Activated T-cell treated with anti-CD3 and anti-CD28 coated beads, Interleukin-2, amount 50 U/mL, for 1 hour (primary cell): ENCODE data around the gene MYO6.
"Not testable (repeated sequence)": the region's sequence is repeated elsewhere in the genome, so short reads cannot be mapped to it uniquely, and the experiment has no call there.

Source experiments
- DNase-seq: peaks from one replicate; pipeline ENCODE4 v3.0.0-alpha.2; 2020

The MYO6 gene

GRCh38 chr6:75893776-75894152, 144.7 kb downstream of the MYO6 start:
- DNase-seq: no peak

GRCh38 chr6:75896526-75896925, 147.5 kb downstream of the MYO6 start:
- no peak for DNase-seq

- not testable (repeated sequence) for DNase-seq
Measured at GRCh38 chr6:75900216-75900615, 151.2 kb downstream of the MYO6 start.

- DNase-seq: not testable (repeated sequence)
Measured at GRCh38 chr6:75905129-75905528, 156.1 kb downstream of the MYO6 start.

GRCh38 chr6:75906871-75907270, 157.8 kb downstream of the MYO6 start:
- no peak for DNase-seq

DNA sequence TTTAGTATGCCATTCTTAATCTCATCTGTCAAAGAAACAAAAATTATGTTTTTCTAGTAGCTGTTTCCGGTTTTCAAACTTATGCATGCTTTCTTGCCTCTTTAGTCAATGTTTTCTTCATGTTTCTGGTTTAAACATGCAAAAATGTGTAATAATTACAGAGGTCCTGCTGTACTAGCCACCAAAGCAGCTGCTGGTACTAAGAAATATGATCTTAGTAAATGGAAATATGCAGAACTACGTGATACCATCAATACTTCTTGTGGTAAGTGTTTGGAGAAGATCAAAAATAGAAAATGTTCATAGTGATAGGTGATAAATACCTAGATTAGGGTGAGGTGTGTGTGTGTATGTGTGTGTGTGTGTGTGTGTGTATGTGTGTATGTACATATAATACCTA, 158.4 kb downstream of the MYO6 start:
- no peak for DNase-seq

GRCh38 chr6:75913040-75913439, 164.0 kb downstream of the MYO6 start:
- no peak for DNase-seq

DNA sequence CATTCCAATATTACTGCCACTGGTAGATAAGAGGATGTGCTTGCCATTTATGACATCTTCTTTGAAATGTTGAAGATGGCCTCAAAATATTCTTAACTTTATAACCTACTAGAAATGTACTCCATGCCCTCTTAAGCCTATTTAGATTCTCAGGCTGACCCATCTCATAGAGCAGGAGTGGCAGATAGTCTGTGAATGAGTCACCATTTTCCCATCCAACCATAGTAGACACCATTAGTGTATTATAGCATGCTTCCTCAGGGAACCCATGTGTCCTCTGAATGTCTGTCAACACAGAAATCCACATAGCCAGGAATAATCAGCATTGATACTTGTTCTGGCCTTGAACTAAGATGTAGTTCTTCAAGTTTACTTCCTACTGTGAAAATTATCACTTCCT, 173.2 kb downstream of the MYO6 start:
- DNase-seq: no peak

- no peak for DNase-seq
Measured at GRCh38 chr6:75926293-75927168, 177.5 kb downstream of the MYO6 start.

GRCh38 chr6:75931011-75931680, 182.1 kb downstream of the MYO6 start:
- no peak for DNase-seq

DNA sequence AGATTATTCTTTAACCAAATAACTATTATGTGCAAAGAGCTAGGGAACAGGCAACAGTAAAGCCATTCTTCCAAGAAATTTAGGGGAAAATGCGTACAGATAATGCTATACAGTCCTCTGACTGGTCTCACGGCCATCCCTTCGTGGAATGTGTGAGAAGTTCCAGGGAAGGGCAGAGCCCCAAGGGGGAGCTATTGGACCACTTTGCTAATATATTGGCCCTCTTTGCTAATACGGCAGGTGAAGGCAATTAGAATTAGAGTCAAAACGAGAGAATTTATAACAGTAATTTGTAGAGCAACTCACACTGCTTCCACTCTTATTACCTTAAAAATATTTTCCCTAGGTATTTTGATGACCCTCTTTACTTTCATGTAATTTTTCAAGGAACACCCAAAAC, 183.0 kb downstream of the MYO6 start:
- DNase-seq: no peak

DNA sequence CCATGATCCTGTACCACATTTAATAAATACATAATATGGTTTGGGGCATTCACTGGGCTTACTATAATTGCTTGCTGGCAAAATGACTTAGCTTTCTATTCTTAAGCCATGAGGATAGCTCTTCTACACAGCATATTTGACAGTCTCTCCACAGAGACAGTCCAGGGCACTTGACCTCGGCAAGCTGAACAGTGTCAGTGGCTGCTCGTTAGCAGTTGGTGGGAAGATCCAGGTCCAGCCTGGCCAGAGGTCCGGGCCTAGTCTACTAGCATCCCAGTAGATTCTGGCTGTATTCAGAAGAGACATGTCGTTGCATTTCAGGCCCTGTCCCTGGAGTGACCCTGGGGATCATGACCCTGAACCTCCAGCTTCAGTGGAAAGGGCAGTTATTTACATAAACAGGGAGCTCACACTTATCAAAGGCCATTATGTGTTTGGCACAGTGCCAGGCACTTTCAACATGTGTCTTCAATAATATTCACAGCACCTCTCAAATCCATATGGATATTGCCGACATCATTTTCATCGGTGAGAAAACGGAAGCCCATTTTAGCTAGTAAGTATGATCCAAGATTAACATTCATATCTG, 184.4 kb downstream of the MYO6 start:
- DNase-seq: no peak

- DNase-seq: peak; percentile 21
Measured at GRCh38 chr6:75934643-75935472, 185.8 kb downstream of the MYO6 start.

DNA sequence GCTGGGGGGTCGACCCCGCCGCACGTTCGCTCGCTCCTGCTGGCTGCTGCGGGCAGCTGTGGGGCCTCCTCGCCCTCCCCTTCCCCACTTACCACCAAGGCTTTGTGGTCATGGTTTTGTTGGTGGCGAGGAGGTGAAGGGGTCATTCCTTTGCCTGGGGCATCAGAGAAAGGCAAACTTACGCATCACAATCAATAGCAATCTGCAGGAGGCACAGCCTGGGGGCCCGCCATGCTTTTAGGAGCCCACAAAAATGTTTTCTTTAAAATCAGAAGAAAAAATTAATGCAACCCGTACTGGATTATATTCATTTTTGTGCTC, 186.4 kb downstream of the MYO6 start:
- no peak for DNase-seq

DNA sequence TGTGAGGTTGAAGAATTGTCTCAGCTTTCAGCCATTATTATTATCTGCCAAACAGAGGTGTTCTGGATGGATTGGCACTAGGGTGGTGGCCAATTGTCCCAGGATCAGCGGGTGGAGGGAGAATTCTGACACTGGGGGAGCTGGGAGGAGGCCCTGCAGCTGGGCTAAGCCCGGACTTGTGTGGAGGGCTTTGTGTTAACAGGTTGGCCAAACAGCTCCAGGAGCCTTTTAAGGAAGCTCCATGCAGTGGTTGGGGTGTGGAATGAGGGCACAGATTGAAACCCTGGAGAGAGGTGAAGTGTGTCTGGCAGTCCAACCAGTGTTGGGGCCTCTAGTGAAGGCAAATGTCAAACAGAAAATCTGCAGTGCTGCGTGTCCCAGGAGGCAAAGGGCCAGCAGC, 187.6 kb downstream of the MYO6 start:
- no peak for DNase-seq

- DNase-seq: no peak
Measured at GRCh38 chr6:75937846-75938245, 188.8 kb downstream of the MYO6 start.

- DNase-seq: no peak
Measured at GRCh38 chr6:75940564-75940963, 191.5 kb downstream of the MYO6 start.

- no peak for DNase-seq
Measured at GRCh38 chr6:75941509-75941908, 192.5 kb downstream of the MYO6 start.

GRCh38 chr6:75943381-75943780, 194.3 kb downstream of the MYO6 start:
- no peak for DNase-seq

DNA sequence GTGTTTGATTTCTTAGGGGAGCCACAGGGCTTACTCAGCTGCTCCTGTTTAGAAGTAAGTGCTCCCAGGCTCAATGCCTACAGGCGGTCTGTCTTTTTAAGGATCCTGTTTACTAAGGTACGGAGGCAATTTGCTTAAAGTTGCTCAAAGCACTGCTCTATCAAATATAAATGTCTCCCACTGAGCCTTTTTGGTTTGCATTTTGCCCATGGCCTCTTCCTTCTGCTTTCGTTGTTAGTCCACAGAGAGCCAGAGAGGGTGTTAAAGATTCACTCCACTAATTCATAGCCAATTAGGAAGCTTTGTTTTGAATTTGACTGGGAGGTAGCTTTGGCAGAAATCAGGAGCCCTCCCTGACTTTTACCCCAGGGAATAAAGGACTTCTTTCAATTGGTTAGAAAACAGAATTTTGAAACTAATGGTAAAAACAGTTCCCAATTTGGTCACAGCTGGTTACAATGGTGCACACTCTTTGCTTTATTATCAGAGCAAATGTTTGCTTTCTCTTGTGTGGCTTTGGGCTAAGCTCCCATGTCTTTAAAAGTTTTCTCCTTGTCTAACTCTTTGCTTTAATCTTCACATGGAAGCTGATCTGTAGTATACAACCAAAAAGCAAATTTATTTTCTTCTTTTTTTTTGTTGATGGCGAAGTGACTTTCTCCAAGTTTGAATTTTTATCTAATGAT, 197.2 kb downstream of the MYO6 start:
- DNase-seq: no peak

DNA sequence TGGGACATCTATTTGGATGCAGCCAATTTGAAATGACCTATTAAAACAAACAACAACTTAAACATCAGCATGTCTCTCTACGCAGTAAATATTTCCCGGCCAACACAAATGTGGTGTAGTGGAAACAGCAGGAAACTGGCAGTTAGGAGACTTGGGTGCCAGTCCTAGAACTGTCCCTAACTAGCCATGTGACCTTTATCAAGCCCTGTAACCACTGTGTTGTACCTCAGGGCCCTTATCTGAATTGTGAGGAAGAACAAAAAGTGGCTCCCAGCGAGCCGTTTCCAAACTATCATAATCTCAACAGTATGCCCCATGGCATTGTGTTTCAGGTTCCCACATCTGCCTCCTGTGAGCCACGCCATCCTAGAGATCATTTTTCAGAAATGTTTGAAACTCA, 198.9 kb downstream of the MYO6 start:
- DNase-seq: no peak

GRCh38 chr6:75952128-75952527, 203.1 kb downstream of the MYO6 start:
- no peak for DNase-seq

- DNase-seq: no peak
Measured at GRCh38 chr6:75963569-75963968, 214.5 kb downstream of the MYO6 start.
